ENCODE measurements around the gene TEX11. TPM values are rescaled to one million over a fixed set of nuclear protein-coding genes. Genes with fewer than 3 reads are reported as not detected.
A peak's percentile ranks its signal among the peaks of the same experiment; 100 is the strongest.

TEX11 gene
- total RNA-seq, 1 experiment from 2014 or later, result not detected

DNA sequence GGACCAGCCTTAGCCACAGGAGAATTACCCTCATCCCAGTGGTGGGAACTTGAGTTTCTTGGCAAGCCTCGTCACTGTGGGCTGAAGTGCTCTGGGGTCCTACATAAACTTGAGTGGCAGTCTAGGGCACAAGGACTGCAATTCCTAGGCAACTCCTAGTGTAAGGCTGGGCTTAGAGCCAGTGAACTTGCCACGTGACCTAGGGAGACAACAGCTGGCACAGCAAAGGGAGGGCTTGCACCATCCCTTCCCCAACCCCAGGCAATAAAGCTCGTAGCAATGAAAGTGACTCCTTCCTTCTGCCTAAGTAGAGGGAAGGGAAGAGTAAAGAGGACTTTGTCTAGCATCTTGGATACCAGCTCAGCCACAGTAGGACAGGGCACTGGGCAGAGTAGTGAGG lies 81.8 kb downstream of the TEX11 start:
- H3K9me3 ChIP-seq (ENCODE audit: low read depth, low read length, poor library complexity, severe bottlenecking), result no peaks in the 10 kb centered on the region
- intact Hi-C loops (cut with micrococcal nuclease; ENCODE audit: unreplicated experiment), result no loop called here
- H3K4me3 ChIP-seq (ENCODE audit: low read depth, low read length, poor library complexity, severe bottlenecking), result no peak overlapping the region
- no peaks in the 10 kb centered on the region for H3K36me3 ChIP-seq (ENCODE audit: insufficient read depth, low read length, poor library complexity, severe bottlenecking)
- no peaks in the 10 kb centered on the region for H3K4me1 ChIP-seq (ENCODE audit: insufficient read depth, low read length, poor library complexity, severe bottlenecking)
- H3K27ac ChIP-seq (ENCODE audit: low read depth, low read length, poor library complexity, severe bottlenecking), result no peak overlapping the region
- TF ChIP-seq EZH2 (IDR thresholded peaks at IDR 0.05; ENCODE audit: borderline replicate concordance, low read depth, low read length, poor library complexity, severe bottlenecking), result no peak
- TF ChIP-seq, protein P1, sequence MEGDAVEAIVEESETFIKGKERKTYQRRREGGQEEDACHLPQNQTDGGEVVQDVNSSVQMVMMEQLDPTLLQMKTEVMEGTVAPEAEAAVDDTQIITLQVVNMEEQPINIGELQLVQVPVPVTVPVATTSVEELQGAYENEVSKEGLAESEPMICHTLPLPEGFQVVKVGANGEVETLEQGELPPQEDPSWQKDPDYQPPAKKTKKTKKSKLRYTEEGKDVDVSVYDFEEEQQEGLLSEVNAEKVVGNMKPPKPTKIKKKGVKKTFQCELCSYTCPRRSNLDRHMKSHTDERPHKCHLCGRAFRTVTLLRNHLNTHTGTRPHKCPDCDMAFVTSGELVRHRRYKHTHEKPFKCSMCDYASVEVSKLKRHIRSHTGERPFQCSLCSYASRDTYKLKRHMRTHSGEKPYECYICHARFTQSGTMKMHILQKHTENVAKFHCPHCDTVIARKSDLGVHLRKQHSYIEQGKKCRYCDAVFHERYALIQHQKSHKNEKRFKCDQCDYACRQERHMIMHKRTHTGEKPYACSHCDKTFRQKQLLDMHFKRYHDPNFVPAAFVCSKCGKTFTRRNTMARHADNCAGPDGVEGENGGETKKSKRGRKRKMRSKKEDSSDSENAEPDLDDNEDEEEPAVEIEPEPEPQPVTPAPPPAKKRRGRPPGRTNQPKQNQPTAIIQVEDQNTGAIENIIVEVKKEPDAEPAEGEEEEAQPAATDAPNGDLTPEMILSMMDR (conservative IDR thresholded peaks at IDR 0.05; ENCODE audit: low read depth, low read length), result no peak
- POLR2A ChIA-PET (ENCODE audit: low non-redundant PET), result no interaction called here
- no peaks in the 10 kb centered on the region for H3K27me3 ChIP-seq (replicated peaks; ENCODE audit: insufficient read depth, low read depth, low read length, poor library complexity)
- CTCF ChIA-PET, result no interaction called here
- BruUV-seq (replicated peaks), result no TSS peak
- peak; percentile 37 for DNase-seq (ENCODE audit: low spot score)

DNA sequence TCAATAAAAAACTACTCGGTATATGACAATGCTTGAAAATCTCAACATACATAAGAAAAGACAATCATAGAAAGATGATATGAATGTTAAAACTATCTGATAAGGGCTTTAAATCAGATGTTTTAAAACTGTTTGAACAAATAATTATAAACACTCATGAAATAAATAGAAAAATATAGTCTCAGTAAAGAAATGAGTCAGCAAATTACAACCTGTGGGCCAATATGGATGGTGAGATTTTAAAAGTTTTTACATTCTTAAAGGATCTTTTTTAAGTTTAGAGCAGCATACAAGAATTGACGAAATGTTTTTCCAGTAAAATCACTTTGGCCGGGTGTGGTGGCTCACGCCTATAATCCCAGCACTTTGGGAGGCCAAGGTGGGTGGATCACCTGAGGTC lies 83.1 kb downstream of the TEX11 start:
- Histone ChIP-seq H3K4me3 (ENCODE audit: low read depth, low read length, poor library complexity, severe bottlenecking) (no peak overlapping the region), H3K36me3 (ENCODE audit: insufficient read depth, low read length, poor library complexity, severe bottlenecking) (no peaks in the 10 kb centered on the region), H3K4me1 (ENCODE audit: insufficient read depth, low read length, poor library complexity, severe bottlenecking) (no peaks in the 10 kb centered on the region), H3K27me3 (replicated peaks; ENCODE audit: insufficient read depth, low read depth, low read length, poor library complexity) (no peaks in the 10 kb centered on the region), H3K27ac (ENCODE audit: low read depth, low read length, poor library complexity, severe bottlenecking) (no peak overlapping the region), H3K9me3 (ENCODE audit: low read depth, low read length, poor library complexity, severe bottlenecking) (no peaks in the 10 kb centered on the region)
- TF ChIP-seq, protein P1 (conservative IDR thresholded peaks at IDR 0.05; ENCODE audit: low read depth, low read length), result no peak
- no peak for TF ChIP-seq EZH2 (IDR thresholded peaks at IDR 0.05; ENCODE audit: borderline replicate concordance, low read depth, low read length, poor library complexity, severe bottlenecking)
- ChIA-PET POLR2A (ENCODE audit: low non-redundant PET) (no interaction called here), CTCF (no interaction called here)
- DNase-seq (ENCODE audit: low spot score), result no peak
- no TSS peak for BruUV-seq (replicated peaks)
- intact Hi-C loops (cut with micrococcal nuclease; ENCODE audit: unreplicated experiment), result no loop called here

DNA sequence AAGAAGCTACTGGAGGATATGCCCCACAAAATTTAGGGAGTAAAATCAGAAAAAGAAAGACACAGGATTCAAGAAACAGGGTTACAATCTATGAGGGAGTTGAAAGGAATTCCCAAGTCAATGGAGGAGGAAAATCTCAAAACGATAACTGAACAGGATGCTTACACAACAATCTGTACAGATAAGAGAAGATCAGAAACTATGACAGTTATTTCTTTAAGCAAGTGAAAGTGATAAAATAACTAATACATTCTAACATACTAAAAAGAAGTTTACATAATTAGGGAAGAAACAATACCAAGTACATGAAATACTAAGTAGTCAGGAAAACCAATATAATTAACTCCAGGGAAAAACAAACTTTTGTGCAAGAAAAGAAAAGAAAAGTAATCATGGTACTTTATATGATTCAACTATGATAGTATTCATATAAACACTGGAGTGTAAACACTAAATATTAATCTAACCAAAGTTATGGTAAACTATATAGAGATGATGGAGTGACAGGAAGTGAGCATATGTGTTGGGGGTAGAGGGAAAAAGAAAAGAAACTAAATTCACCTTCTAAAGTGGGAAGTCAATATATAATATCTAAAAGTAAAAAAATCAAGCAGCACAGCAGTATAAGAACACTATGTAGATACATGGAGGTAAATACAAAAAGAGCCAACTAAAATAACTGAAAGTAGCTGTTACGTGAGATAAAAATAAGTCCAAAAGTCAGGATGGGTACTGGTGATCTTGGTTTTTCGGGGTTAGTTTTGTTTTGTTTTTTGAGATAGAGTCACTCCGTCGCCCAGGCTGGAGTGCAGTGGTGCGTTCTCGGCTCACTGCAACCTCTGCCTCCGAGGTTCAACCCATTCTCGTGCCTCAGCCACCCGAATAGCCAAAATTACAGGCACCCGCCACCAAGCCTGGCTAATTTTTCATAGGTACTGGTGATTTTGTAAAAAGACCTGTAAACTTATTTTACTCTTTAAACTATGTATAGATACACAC lies 99.3 kb downstream of the TEX11 start:
- Histone ChIP-seq H3K4me1 (ENCODE audit: insufficient read depth, low read length, poor library complexity, severe bottlenecking) (no peaks in the 10 kb centered on the region), H3K27me3 (replicated peaks; ENCODE audit: insufficient read depth, low read depth, low read length, poor library complexity) (no peaks in the 10 kb centered on the region), H3K9me3 (ENCODE audit: low read depth, low read length, poor library complexity, severe bottlenecking) (no peaks in the 10 kb centered on the region), H3K27ac (ENCODE audit: low read depth, low read length, poor library complexity, severe bottlenecking) (no peak overlapping the region), H3K36me3 (ENCODE audit: insufficient read depth, low read length, poor library complexity, severe bottlenecking) (no peaks in the 10 kb centered on the region), H3K4me3 (ENCODE audit: low read depth, low read length, poor library complexity, severe bottlenecking) (no peak overlapping the region)
- TF ChIP-seq, protein P1 (conservative IDR thresholded peaks at IDR 0.05; ENCODE audit: low read depth, low read length), result no peak
- no peak for TF ChIP-seq EZH2 (IDR thresholded peaks at IDR 0.05; ENCODE audit: borderline replicate concordance, low read depth, low read length, poor library complexity, severe bottlenecking)
- no peak for DNase-seq (ENCODE audit: low spot score)
- intact Hi-C loops (cut with micrococcal nuclease; ENCODE audit: unreplicated experiment), result loop anchor here (10.0 kb wide), 1 partner anchor 56 kb away; no protein-coding TSS in a partner anchor
- POLR2A ChIA-PET (ENCODE audit: low non-redundant PET), result no interaction called here
- BruUV-seq (replicated peaks), result no TSS peak
- CTCF ChIA-PET, result no interaction called here
